MM.1S (cell line): Measurements from ENCODE around the gene AKR7A2.

ENCODE experiments used
- DNase-seq: peaks from one replicate; pipeline ENCODE4 v3.0.0-alpha.2; 2015
- H2AFZ ChIP-seq: fragments of 300-600 bp; sonication (generic); 2 replicates; pipeline ENCODE4 v1.6.0; 2016; ENCODE audit warnings: antibody characterized with exemption, low read length
- H3F3A ChIP-seq: fragments of 300-600 bp; sonication (generic); 2 replicates; pipeline ENCODE4 v1.6.1; 2016; ENCODE audit warnings: mild to moderate bottlenecking, antibody characterized with exemption, low read length, moderate library complexity, mixed read lengths; ENCODE audit not compliant: insufficient read depth
- H3K27ac ChIP-seq: fragments of 300-600 bp; sonication (generic); 2 replicates; pipeline ENCODE4 v1.5.1; 2016; ENCODE audit warnings: mild to moderate bottlenecking, low read length
- H3K27me3 ChIP-seq: fragments of 300-600 bp; sonication (generic); replicated peaks from 2 replicates; pipeline ENCODE4 v1.6.0; 2016; ENCODE audit warnings: low read length; ENCODE audit not compliant: insufficient read depth
- H3K36me3 ChIP-seq: fragments of 300-600 bp; sonication (generic); replicated peaks from 2 replicates; pipeline ENCODE4 v1.6.1; 2016; ENCODE audit warnings: mild to moderate bottlenecking, low read length, mixed read lengths; ENCODE audit not compliant: insufficient read depth
- H3K4me1 ChIP-seq: fragments of 300-600 bp; sonication (generic); 2 replicates; pipeline ENCODE4 v1.6.1; 2016; ENCODE audit warnings: low read length, mixed read lengths
- H3K4me2 ChIP-seq: fragments of 300-600 bp; sonication (generic); 2 replicates; pipeline ENCODE4 v1.6.0; 2016; ENCODE audit warnings: low read depth, low read length
- H3K4me3 ChIP-seq: fragments of 300-600 bp; sonication (generic); 2 replicates; pipeline ENCODE4 v1.5.1; 2016; ENCODE audit warnings: low read length, mixed read lengths
- H3K79me2 ChIP-seq: fragments of 300-600 bp; sonication (generic); 2 replicates; pipeline ENCODE4 v1.6.1; 2016; ENCODE audit warnings: mixed run types, low read length, mixed read lengths
- H3K9ac ChIP-seq: fragments of 300-600 bp; sonication (generic); 2 replicates; pipeline ENCODE4 v1.6.1; 2016; ENCODE audit warnings: low read length, mixed read lengths
- H3K9me2 ChIP-seq: fragments of 300-600 bp; sonication (generic); replicated peaks from 2 replicates; pipeline ENCODE4 v1.6.1; 2016; ENCODE audit warnings: mild to moderate bottlenecking, low read length, mixed read lengths; ENCODE audit not compliant: insufficient read depth
- H3K9me3 ChIP-seq: fragments of 300-600 bp; sonication (generic); replicated peaks from 2 replicates; pipeline ENCODE4 v1.6.1; 2016; ENCODE audit warnings: mild to moderate bottlenecking, low read length, mixed read lengths; ENCODE audit not compliant: insufficient read depth
- H4K20me1 ChIP-seq: fragments of 300-600 bp; sonication (generic); 2 replicates; pipeline ENCODE4 v1.6.1; 2016; ENCODE audit warnings: mild to moderate bottlenecking, low read length, moderate library complexity, mixed read lengths; ENCODE audit not compliant: insufficient read depth
- EZH2 ChIP-seq: fragments of 300-600 bp; sonication (generic); optimal IDR thresholded peaks from 2 replicates; pipeline ENCODE3; 2017; ENCODE audit warnings: low read depth, mild to moderate bottlenecking, antibody characterized with exemption, low read length, mixed read lengths
- EZH2phosphoT487 ChIP-seq: fragments of 300-600 bp; sonication (generic); IDR thresholded peaks from 2 replicates; pipeline ENCODE4 v1.6.1; 2018; ENCODE audit warnings: antibody characterized with exemption, low read length
- TF ChIP-seq, protein P1 (sequence below): fragments of 300-600 bp; sonication (generic); IDR thresholded peaks from 2 replicates; pipeline ENCODE4 v1.5.1; 2016; ENCODE audit warnings: antibody characterized with exemption, low read length, mixed read lengths

AKR7A2 gene

DNA sequence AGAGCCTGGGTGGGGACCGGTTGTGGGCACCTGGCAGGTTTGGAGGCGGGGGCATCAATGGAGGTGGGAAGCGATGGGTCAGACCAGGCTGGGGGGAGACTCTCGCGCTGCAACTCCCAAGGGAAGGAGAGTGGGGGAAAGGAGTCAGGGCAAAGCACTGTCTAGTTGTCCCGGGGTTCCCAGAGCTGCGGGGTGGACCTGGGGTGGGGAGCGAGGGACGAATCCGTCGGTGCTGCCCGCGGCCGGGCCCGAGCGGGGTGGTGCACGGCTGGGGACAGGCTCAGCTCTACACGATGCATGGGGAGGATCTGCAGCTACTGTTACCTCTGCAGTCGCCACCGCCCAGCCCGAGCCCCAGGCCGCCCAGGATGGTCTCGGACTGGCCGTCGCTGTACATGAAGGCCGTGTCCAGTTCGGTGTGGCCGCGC, 427 bp downstream of the AKR7A2 start:
- no peak for DNase-seq
- H4K20me1 ChIP-seq = no peaks in the 10 kb centered on the region

DNA sequence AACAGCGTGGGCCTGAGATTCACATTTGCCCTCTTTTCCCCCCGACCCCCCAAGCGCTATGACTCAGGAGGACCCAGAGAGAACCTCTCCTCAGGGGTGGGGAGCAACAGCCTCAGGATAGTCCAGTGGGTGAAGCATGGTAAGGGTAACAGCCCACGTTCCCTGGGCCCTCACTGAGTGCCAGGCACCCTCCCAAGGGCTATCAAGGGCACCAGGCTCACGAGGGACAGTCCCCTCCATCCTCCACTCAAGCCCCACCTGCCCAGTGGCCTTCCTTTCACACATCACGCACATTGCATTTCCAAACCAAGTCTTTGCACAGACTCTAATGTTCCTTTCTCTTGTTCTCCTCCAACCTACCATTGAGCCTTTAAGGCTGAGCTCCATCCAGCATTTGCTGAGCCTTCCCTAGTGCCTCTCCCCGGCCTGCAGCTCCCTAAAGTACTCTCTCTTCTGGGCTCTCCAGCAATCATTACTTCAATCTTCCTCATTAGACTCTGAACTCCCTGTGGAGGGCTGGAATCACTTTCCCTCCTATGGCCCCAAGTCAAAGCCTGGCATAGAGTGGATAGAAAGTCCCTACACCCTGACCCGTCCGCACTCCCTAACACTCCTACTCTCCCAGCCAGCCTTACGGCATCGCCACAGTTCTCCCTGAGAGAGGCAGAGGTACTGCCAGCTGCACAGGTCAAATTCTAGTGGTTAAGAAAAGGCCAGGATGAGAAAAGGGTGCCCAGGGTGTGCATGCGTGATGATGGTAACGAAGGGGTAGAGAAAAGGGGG, 1.0 kb downstream of the AKR7A2 start:
- H3K9me2 ChIP-seq = no peaks in the 10 kb centered on the region
- no peaks in the 10 kb centered on the region; the same call in 1 of the 2 replicates for H3K36me3 ChIP-seq
- no peak for DNase-seq
- TF ChIP-seq, protein P1, sequence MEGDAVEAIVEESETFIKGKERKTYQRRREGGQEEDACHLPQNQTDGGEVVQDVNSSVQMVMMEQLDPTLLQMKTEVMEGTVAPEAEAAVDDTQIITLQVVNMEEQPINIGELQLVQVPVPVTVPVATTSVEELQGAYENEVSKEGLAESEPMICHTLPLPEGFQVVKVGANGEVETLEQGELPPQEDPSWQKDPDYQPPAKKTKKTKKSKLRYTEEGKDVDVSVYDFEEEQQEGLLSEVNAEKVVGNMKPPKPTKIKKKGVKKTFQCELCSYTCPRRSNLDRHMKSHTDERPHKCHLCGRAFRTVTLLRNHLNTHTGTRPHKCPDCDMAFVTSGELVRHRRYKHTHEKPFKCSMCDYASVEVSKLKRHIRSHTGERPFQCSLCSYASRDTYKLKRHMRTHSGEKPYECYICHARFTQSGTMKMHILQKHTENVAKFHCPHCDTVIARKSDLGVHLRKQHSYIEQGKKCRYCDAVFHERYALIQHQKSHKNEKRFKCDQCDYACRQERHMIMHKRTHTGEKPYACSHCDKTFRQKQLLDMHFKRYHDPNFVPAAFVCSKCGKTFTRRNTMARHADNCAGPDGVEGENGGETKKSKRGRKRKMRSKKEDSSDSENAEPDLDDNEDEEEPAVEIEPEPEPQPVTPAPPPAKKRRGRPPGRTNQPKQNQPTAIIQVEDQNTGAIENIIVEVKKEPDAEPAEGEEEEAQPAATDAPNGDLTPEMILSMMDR = no peak
- TF ChIP-seq EZH2phosphoT487 (no peak), EZH2 (no peak)
- H3K27me3 ChIP-seq = no peaks in the 10 kb centered on the region
- H3K79me2 ChIP-seq = peaks cover 16% of the 10 kb centered on the region
- peak overlapping the region; percentile 89 for H3K9ac ChIP-seq
- H3F3A ChIP-seq = no peaks in the 10 kb centered on the region
- peak overlapping the region; percentile 86 for H2AFZ ChIP-seq
- no peaks in the 10 kb centered on the region for H3K9me3 ChIP-seq
- peak overlapping the region; percentile 98 for H3K4me2 ChIP-seq
- peaks cover 15% of the 10 kb centered on the region; the same call in 1 of the 2 replicates for H3K4me1 ChIP-seq
- peak overlapping the region; percentile 94 for H3K4me3 ChIP-seq
- no peaks in the 10 kb centered on the region for H4K20me1 ChIP-seq
- no peak overlapping the region for H3K27ac ChIP-seq

More for the DNA sequence above, 427 bp downstream of the AKR7A2 start:
- no peaks in the 10 kb centered on the region for H3K9me3 ChIP-seq
- H3K36me3 ChIP-seq = no peaks in the 10 kb centered on the region
- no peaks in the 10 kb centered on the region for H3K27me3 ChIP-seq
- no peaks in the 10 kb centered on the region for H3K9me2 ChIP-seq
- H3K4me3 ChIP-seq = peak overlapping the region; percentile 94
- H3K9ac ChIP-seq = peak overlapping the region; percentile 89
- TF ChIP-seq, protein P1 = no peak
- TF ChIP-seq EZH2phosphoT487 (no peak), EZH2 (no peak)
- peak overlapping the region; percentile 98 for H3K4me2 ChIP-seq
- no peaks in the 10 kb centered on the region for H3F3A ChIP-seq
- H3K79me2 ChIP-seq = peaks cover 16% of the 10 kb centered on the region
- peaks cover 15% of the 10 kb centered on the region; the same call in 1 of the 2 replicates for H3K4me1 ChIP-seq
- no peak overlapping the region for H3K27ac ChIP-seq
- H2AFZ ChIP-seq = peak overlapping the region; percentile 86

DNA sequence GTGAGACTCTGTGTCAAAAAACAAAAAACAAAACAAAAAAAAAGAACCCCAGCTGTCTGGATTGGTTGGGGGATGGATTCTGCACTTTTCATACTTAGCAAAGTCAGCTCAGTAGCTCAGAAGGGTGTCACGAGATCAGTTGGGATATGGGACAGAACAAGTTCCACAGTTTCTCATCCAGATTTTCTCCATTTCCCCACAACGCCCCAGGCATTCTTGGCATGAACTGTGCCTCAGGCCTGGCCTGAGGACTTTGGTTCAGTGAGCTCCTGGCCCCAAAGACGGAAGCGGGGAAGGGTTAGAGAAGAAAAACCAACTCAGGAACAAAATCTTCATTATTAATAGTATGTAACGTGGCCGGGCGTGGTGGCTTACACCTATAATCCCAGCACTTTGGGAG, 1.9 kb downstream of the AKR7A2 start:
- Histone ChIP-seq H3K4me3 (no peak overlapping the region), H3K9ac (no peak overlapping the region), H3K9me3 (no peaks in the 10 kb centered on the region), H2AFZ (no peak overlapping the region), H3K79me2 (peaks cover 16% of the 10 kb centered on the region), H3K36me3 (no peaks in the 10 kb centered on the region; the same call in 1 of the 2 replicates), H3F3A (no peaks in the 10 kb centered on the region), H4K20me1 (no peaks in the 10 kb centered on the region), H3K4me1 (peaks cover 15% of the 10 kb centered on the region; the same call in 1 of the 2 replicates), H3K27me3 (no peaks in the 10 kb centered on the region), H3K27ac (no peak overlapping the region), H3K4me2 (no peak overlapping the region), H3K9me2 (no peaks in the 10 kb centered on the region)
- no peak for TF ChIP-seq EZH2
- TF ChIP-seq, protein P1 = no peak
- no peak for TF ChIP-seq EZH2phosphoT487
- no peak for DNase-seq
